H1 (cell line): Measurements from ENCODE around the gene MCM9. TPM values are rescaled to one million over a fixed set of nuclear protein-coding genes. Genes with fewer than 3 reads are reported as not detected.

Experiments used
- CTCF ChIA-PET: fragments of 300-600 bp; sonication (Branson Sonifier 250); formaldehyde crosslinking; loops from one replicate; lab custom pipeline; 2021; ENCODE audit not compliant: partially characterized antibody; lab: Charles Lee
- POLR2A ChIA-PET: fragments of 300-600 bp; sonication (Branson Sonifier 250); formaldehyde crosslinking; loops from one replicate; lab custom pipeline; 2021; ENCODE audit warnings: inconsistent platforms; ENCODE audit not compliant: partially characterized antibody; lab: Charles Lee
- DNase-seq, 2 experiments: peaks; one replicate each; pipeline versions ENCODE4 v3.0.0 to v3.0.0-alpha.2; 2010 to 2022; ENCODE audit warnings: low spot score in 2 of 2, low read depth in 1 of 2, mixed read lengths in 1 of 2
- FAIRE-seq: peaks from 2 replicates; lab custom pipeline; 2011; peaks lifted over from hg19 to GRCh38; lab: Jason Lieb, UNC
- H2AFZ ChIP-seq: 2 replicates; pipeline ENCODE4 v1.8.1; 2012; ENCODE audit warnings: low read length, inconsistent platforms
- H2AK5ac ChIP-seq: 2 replicates; pipeline ENCODE4 v1.6.1; 2013; ENCODE audit warnings: low read depth, low read length
- H2BK120ac ChIP-seq: replicated peaks from 2 replicates; pipeline ENCODE3; 2013; ENCODE audit warnings: low read depth, low read length, inconsistent platforms
- H2BK12ac ChIP-seq: 2 replicates; pipeline ENCODE4 v1.6.1; 2013; ENCODE audit warnings: low read depth, low read length
- H2BK15ac ChIP-seq: 2 replicates; pipeline ENCODE4 v1.6.1; 2013; ENCODE audit warnings: low read length
- H2BK20ac ChIP-seq: 2 replicates; pipeline ENCODE4 v1.6.1; 2013; ENCODE audit warnings: low read length
- H2BK5ac ChIP-seq: 2 replicates; pipeline ENCODE4 v1.6.1; 2013; ENCODE audit warnings: low read depth, low read length
- H3K14ac ChIP-seq: 2 replicates; pipeline ENCODE4 v1.6.1; 2013; ENCODE audit warnings: inconsistent platforms; ENCODE audit not compliant: insufficient read length
- H3K18ac ChIP-seq: 2 replicates; pipeline ENCODE4 v1.6.1; 2013; ENCODE audit warnings: low read length; ENCODE audit errors: extremely low read depth
- H3K23ac ChIP-seq: 2 replicates; pipeline ENCODE4 v1.6.1; 2013; ENCODE audit warnings: inconsistent platforms; ENCODE audit not compliant: insufficient read length
- H3K23me2 ChIP-seq: 2 replicates; pipeline ENCODE4 v1.6.1; 2013; ENCODE audit warnings: low read depth, low read length
- H3K27ac ChIP-seq: 2 replicates; pipeline ENCODE4 v1.6.1; 2011; ENCODE audit warnings: low read depth, low read length, inconsistent platforms
- H3K27me3 ChIP-seq, 4 experiments: replicated peaks in 1 of 4; 1 replicate in 1 of 4; 2 replicates in 3 of 4; pipeline versions ENCODE4 v1.6.1 to v1.8.1; 2011 to 2013; ENCODE audit warnings: low read length in 3 of 4, mild to moderate bottlenecking in 3 of 4, inconsistent platforms in 2 of 4, mixed read lengths in 2 of 4, moderate library complexity in 1 of 4; ENCODE audit not compliant: control insufficient read depth in 3 of 4, insufficient read depth in 3 of 4; ENCODE audit errors: extremely low read depth in 1 of 4
- H3K36me3 ChIP-seq, 4 experiments: 2 replicates each; pipeline versions ENCODE4 v1.6.1 to v1.8.1; 2011 to 2013; ENCODE audit warnings: mild to moderate bottlenecking in 4 of 4, low read length in 3 of 4, moderate library complexity in 2 of 4, control low read depth in 1 of 4, inconsistent platforms in 1 of 4; ENCODE audit not compliant: insufficient read depth in 4 of 4, control insufficient read depth in 2 of 4
- H3K4ac ChIP-seq: replicated peaks from 2 replicates; pipeline ENCODE3; 2013; ENCODE audit warnings: low read length, low read depth, mixed read lengths, inconsistent platforms; ENCODE audit not compliant: insufficient read length
- H3K4me1 ChIP-seq, 4 experiments: replicated peaks in 1 of 4; 1 replicate in 1 of 4; 2 replicates in 3 of 4; pipeline versions ENCODE4 v1.6.1 to v1.8.1; 2011 to 2013; ENCODE audit warnings: low read length in 3 of 4, inconsistent platforms in 2 of 4, mixed read lengths in 1 of 4; ENCODE audit not compliant: insufficient read depth in 4 of 4, control insufficient read depth in 3 of 4
- H3K4me2 ChIP-seq, 2 experiments: 2 replicates each; pipeline versions ENCODE4 v1.6.1 to v1.8.1; 2011 to 2013; ENCODE audit warnings: low read depth in 2 of 2, low read length in 2 of 2, control low read depth in 1 of 2, inconsistent platforms in 1 of 2, mild to moderate bottlenecking in 1 of 2; ENCODE audit not compliant: insufficient read depth in 1 of 2
- H3K4me3 ChIP-seq, 4 experiments: fragments of 200-600, 300-600 bp in 1 of 4; sonication (generic), shearing (Covaris generic), sonication (Bioruptor Twin) in 1 of 4; 2 replicates each; pipeline versions ENCODE4 v1.5.1 to v1.8.1; 2011 to 2016; ENCODE audit warnings: low read length in 4 of 4, low read depth in 3 of 4, control low read depth in 2 of 4, inconsistent platforms in 2 of 4, mild to moderate bottlenecking in 2 of 4, mixed read lengths in 1 of 4, moderate library complexity in 1 of 4; ENCODE audit not compliant: insufficient read depth in 2 of 4; ENCODE audit errors: extremely low read depth in 1 of 4
- H3K56ac ChIP-seq: replicated peaks from 2 replicates; pipeline ENCODE3; 2013; ENCODE audit warnings: low read depth, mild to moderate bottlenecking, mixed read lengths, low read length, inconsistent platforms; ENCODE audit not compliant: insufficient read length
- H3K79me1 ChIP-seq: 2 replicates; pipeline ENCODE4 v1.6.1; 2013; ENCODE audit warnings: low read depth, low read length, control low read depth
- H3K79me2 ChIP-seq, 2 experiments: 2 replicates each; pipeline versions ENCODE4 v1.6.1 to v1.8.1; 2012 to 2013; ENCODE audit warnings: low read length in 2 of 2, mild to moderate bottlenecking in 2 of 2, inconsistent platforms in 1 of 2; ENCODE audit not compliant: insufficient read depth in 2 of 2, control insufficient read depth in 1 of 2
- H3K9ac ChIP-seq, 4 experiments: replicated peaks in 1 of 4; 1 replicate in 1 of 4; 2 replicates in 3 of 4; pipeline versions ENCODE4 v1.6.1 to v1.8.1; 2011 to 2013; ENCODE audit warnings: low read depth in 3 of 4, low read length in 3 of 4, control low read depth in 2 of 4, mild to moderate bottlenecking in 2 of 4, moderate library complexity in 2 of 4, inconsistent platforms in 1 of 4; ENCODE audit errors: extremely low read depth in 1 of 4
- H3K9me3 ChIP-seq, 2 experiments: 2 replicates each; pipeline versions ENCODE4 v1.6.1 to v1.8.1; 2012 to 2013; ENCODE audit warnings: mild to moderate bottlenecking in 2 of 2, moderate library complexity in 2 of 2, control low read depth in 1 of 2, inconsistent platforms in 1 of 2, low read depth in 1 of 2, low read length in 1 of 2, mixed read lengths in 1 of 2; ENCODE audit not compliant: insufficient read depth in 2 of 2
- H4K20me1 ChIP-seq, 2 experiments: replicated peaks in 1 of 2; 2 replicates each; pipeline versions ENCODE3 to v1.8.1; 2011 to 2013; ENCODE audit warnings: inconsistent platforms in 2 of 2, low read length in 2 of 2, mild to moderate bottlenecking in 1 of 2; ENCODE audit not compliant: insufficient read depth in 2 of 2, control insufficient read depth in 1 of 2
- H4K5ac ChIP-seq: 2 replicates; pipeline ENCODE4 v1.6.1; 2013; ENCODE audit warnings: low read length, low read depth, mixed read lengths, inconsistent platforms; ENCODE audit not compliant: insufficient read length
- H4K8ac ChIP-seq: 2 replicates; pipeline ENCODE4 v1.8.0; 2013; ENCODE audit warnings: mild to moderate bottlenecking, moderate library complexity, low read length, inconsistent platforms; ENCODE audit not compliant: insufficient read depth; ENCODE audit errors: extremely low read depth
- H4K91ac ChIP-seq: replicated peaks from 2 replicates; pipeline ENCODE3; 2013; ENCODE audit warnings: low read length, mixed read lengths, inconsistent platforms; ENCODE audit not compliant: insufficient read length
- EGR1 ChIP-seq: IDR thresholded peaks from 2 replicates; pipeline ENCODE4 v1.6.1; 2011; ENCODE audit warnings: low read depth, low read length, borderline replicate concordance
- MAFK ChIP-seq: IDR thresholded peaks from 2 replicates; pipeline ENCODE4 v1.6.1; 2012; ENCODE audit warnings: low read depth, mild to moderate bottlenecking, improper control_type of control experiment, low read length
- WGBS, 2 experiments: shearing (Covaris generic) in 1 of 2; methylation state at CpG; one replicate each; pipeline versions ENCODE4 v1.1.6 to v1.1.7; 2013 to 2015; ENCODE audit warnings: low lambda C conversion rate in 2 of 2, mixed read lengths in 2 of 2, inconsistent platforms in 1 of 2, low coverage in 1 of 2, missing lambda C conversion rate in 1 of 2; ENCODE audit not compliant: insufficient replicate concordance in 2 of 2, insufficient coverage in 1 of 2, insufficient read length in 1 of 2; ENCODE audit errors: extremely low coverage in 1 of 2, missing lambda C conversion rate in 1 of 2; 5-methylcytosine and 5-hydroxymethylcytosine counted together
- polyA plus RNA-seq, 7 experiments: library from polyadenylated mRNA; depleted of rRNA in 3 of 7; stranded (reverse) in 5 of 7; unstranded in 2 of 7; fragments of >200 nt in 5 of 7; fragments of 200-250 nt in 2 of 7; gene quantifications; 1 replicate in 5 of 7; 2 replicates in 1 of 7; 4 replicates in 1 of 7; pipeline versions ENCODE4 v1.2.1 to v1.2.3, GENCODE V29; 2011 to 2013; ENCODE audit warnings: missing spikeins in 2 of 7, mixed read lengths in 2 of 7
- total RNA-seq: library from RNA; stranded (reverse); fragmentation: NEBNext Ultra II Directional; extraction: Animal tissue kit (Norgen Biotek cat#: 25700); gene quantifications from 2 replicates; pipeline ENCODE4 v1.2.1, GENCODE V29; 2021

The MCM9 gene
- total and polyA plus RNA-seq, 2 of the 8 experiments (the other 6 are each of a cell fraction or from before 2014, with no cell fraction given) = 3.7 to 11.4 TPM

DNA sequence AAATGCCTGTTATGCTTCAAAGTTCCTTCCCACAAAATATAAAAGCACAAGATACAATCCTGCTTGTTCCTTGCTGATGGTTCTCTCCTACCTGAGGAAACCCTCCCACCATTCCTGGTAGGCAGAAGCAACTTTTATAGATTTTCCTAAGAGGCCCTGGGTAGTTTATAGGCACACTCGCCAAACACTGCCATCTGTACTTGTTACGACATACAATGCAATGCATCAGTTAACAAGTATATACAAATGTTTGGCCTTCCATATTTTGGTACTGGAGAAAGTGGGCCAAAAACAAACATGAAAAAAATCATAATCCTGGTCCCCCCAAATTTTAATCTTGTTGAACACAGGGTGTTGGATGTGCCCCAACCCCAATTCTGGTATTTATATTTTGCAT, 16.6 kb downstream of the MCM9 start:
- H3K27ac ChIP-seq = no peak overlapping the region

More for the DNA sequence above, 16.6 kb downstream of the MCM9 start:
- Histone ChIP-seq H4K5ac (no peak overlapping the region), H2BK120ac (no peak overlapping the region), H3K36me3 (peaks cover 5 to 40% (median 34%) of the 10 kb centered on the region in 4 experiments; a peak in 7 of 8 replicates), H2AK5ac (no peak overlapping the region), H2BK15ac (no peak overlapping the region), H3K9me3 (no peaks in the 10 kb centered on the region), H3K4me3 (no peak overlapping the region), H2BK5ac (no peak overlapping the region), H3K9ac (no peak overlapping the region), H4K20me1 (peaks cover 0 to 5% of the 10 kb centered on the region in 2 experiments)
- WGBS, 2 experiments = 100% methylated on average over 2 of the region's 2 CpGs; no CpG with 5 or more reads in 1 of the 2 experiments
- FAIRE-seq (no peak), DNase-seq (no peak)
- TF ChIP-seq EGR1 (no peak), MAFK (no peak)
- TF ChIP-seq, all 59 proteins: peak for 0
- H3K79me2 ChIP-seq = no peaks in the 10 kb centered on the region
- no peaks in the 10 kb centered on the region for H3K79me1 ChIP-seq
- H3K23ac ChIP-seq = no peak overlapping the region
- no peak overlapping the region for H3K56ac ChIP-seq
- no peak overlapping the region for H3K14ac ChIP-seq
- H3K23me2 ChIP-seq = no peaks in the 10 kb centered on the region
- H4K8ac ChIP-seq = no peak overlapping the region
- no peak overlapping the region for H2BK20ac ChIP-seq
- H3K4me1 ChIP-seq = no peaks in the 10 kb centered on the region
- H2BK12ac ChIP-seq = no peak overlapping the region
- H2AFZ ChIP-seq = no peak overlapping the region
- ChIA-PET CTCF (no interaction called here), POLR2A (no interaction called here)
- H3K27me3 ChIP-seq = no peaks in the 10 kb centered on the region
- no peak overlapping the region for H3K4me2 ChIP-seq
- H3K4ac ChIP-seq = no peak overlapping the region
- H3K18ac ChIP-seq = no peak overlapping the region
- H4K91ac ChIP-seq = no peak overlapping the region
